NCI-H2081 treated with DMSO at 0.1 percent for 48 hours (cell line): ENCODE results near the gene ASB10.

Source experiments
- DNase-seq: peaks from one replicate; lab custom pipeline; 2025; lab: John Stamatoyannopoulos, UW

The ASB10 gene

GRCh38 chr7:151187409-151188251 is 580 bp upstream of the ASB10 start:
- no peak for DNase-seq

- DNase-seq, result no peak
These were observed 1.0 kb downstream of the ASB10 start for GRCh38 chr7:151185762-151186639.

GRCh38 chr7:151181011-151181431 is 6.0 kb downstream of the ASB10 start:
- DNase-seq, result no peak

GRCh38 chr7:151179946-151180345 is 7.1 kb downstream of the ASB10 start:
- DNase-seq, result no peak

- DNase-seq, result no peak
These were observed 7.7 kb downstream of the ASB10 start for GRCh38 chr7:151179287-151179860.

GRCh38 chr7:151178831-151179230 is 8.2 kb downstream of the ASB10 start:
- DNase-seq, result no peak

- no peak for DNase-seq
These were observed 8.8 kb downstream of the ASB10 start for GRCh38 chr7:151178236-151178635.

- no peak for DNase-seq
These were observed 9.7 kb downstream of the ASB10 start for GRCh38 chr7:151177310-151177709.

GRCh38 chr7:151176401-151176800 is 10.6 kb downstream of the ASB10 start:
- DNase-seq, result no peak

GRCh38 chr7:151175793-151176311 is 11.2 kb downstream of the ASB10 start:
- no peak for DNase-seq

- no peak for DNase-seq
These were observed 11.8 kb downstream of the ASB10 start for GRCh38 chr7:151175047-151175792.

- DNase-seq, result no peak
These were observed 12.6 kb downstream of the ASB10 start for GRCh38 chr7:151174246-151175046.

- DNase-seq, result no peak
These were observed 13.4 kb downstream of the ASB10 start for GRCh38 chr7:151173386-151174245.

GRCh38 chr7:151172273-151173141 is 14.5 kb downstream of the ASB10 start:
- no peak for DNase-seq

- no peak for DNase-seq
These were observed 18.3 kb downstream of the ASB10 start for GRCh38 chr7:151168787-151169162.

GRCh38 chr7:151168003-151168786 is 18.9 kb downstream of the ASB10 start:
- no peak for DNase-seq

GRCh38 chr7:151167197-151167961 is 19.7 kb downstream of the ASB10 start, which contains the start of gene GBX1:
Gene GBX1, minus strand, starts transcription at chr7:151167694. Its CDS starts 146 bp downstream, at chr7:151167548.
- no peak for DNase-seq
